Measurements from ENCODE around the gene ZNF789.

Gene ZNF789

GRCh38 chr7:99455874-99456273 lies 16.8 kb upstream of the ZNF789 start:
- Mint-ChIP-seq H3K4me1 (peaks cover 38% of the 10 kb centered on the region), H3K9me3 (no peaks in the 10 kb centered on the region), H3K27ac (peak overlapping the region in 1 of 3 experiments; percentile 35), H3K4me3 (no peak overlapping the region), H3K27me3 (ENCODE audit: low read depth) (no peaks in the 10 kb centered on the region), H3K36me3 (ENCODE audit: low read depth) (peaks cover 50% of the 10 kb centered on the region)
- no peak for TF ChIP-seq CTCF (IDR thresholded peaks at IDR 0.05; ENCODE audit: unreplicated experiment in 3 of 3)

- Mint-ChIP-seq H3K4me1 (peaks cover 39% of the 10 kb centered on the region), H3K36me3 (ENCODE audit: low read depth) (peaks cover 47% of the 10 kb centered on the region), H3K27ac (peak overlapping the region in 1 of 3 experiments; percentile 35), H3K9me3 (no peaks in the 10 kb centered on the region), H3K4me3 (no peak overlapping the region), H3K27me3 (ENCODE audit: low read depth) (no peaks in the 10 kb centered on the region)
- no peak for TF ChIP-seq CTCF (IDR thresholded peaks at IDR 0.05; ENCODE audit: unreplicated experiment in 3 of 3)
Observed at GRCh38 chr7:99456288-99456687, 16.4 kb upstream of the ZNF789 start.

DNA sequence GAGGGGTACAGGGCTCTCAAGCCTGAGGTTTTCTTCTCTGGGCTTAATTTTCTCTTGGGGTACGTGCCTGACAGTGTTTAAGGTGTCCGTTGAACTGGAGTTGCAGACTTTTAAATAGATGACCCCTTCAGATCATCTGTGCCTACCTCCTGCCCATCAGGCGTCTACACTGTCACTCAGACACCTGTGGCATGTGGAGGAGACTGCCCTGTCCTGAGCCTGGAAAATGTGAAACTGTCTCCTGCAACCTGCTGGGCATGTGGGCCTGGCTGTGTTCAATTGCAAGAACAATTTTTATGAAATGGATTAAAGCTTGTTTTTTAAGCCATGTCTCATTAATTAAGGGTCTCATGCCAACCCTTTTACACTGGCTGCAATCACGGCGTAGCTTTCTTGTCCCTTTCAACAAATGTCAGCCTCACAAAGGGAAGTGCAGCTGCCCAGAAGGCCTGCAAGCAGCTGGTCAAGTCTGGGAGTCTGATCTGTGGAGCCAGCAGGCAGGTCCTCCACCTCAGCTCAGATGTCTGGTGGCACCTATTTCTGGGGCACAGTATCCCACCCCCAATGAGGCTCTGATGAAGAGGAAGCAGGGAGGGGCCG lies 15.5 kb upstream of the ZNF789 start:
- Mint-ChIP-seq H3K27me3 (ENCODE audit: low read depth) (no peaks in the 10 kb centered on the region), H3K4me1 (peaks cover 39% of the 10 kb centered on the region), H3K4me3 (peak overlapping the region in 1 of 3 experiments; percentile 47), H3K9me3 (no peaks in the 10 kb centered on the region), H3K36me3 (ENCODE audit: low read depth) (peaks cover 47% of the 10 kb centered on the region), H3K27ac (peak overlapping the region; percentile 63 to 74 (median 69))
- no peak for TF ChIP-seq CTCF (IDR thresholded peaks at IDR 0.05; ENCODE audit: unreplicated experiment in 3 of 3)

DNA sequence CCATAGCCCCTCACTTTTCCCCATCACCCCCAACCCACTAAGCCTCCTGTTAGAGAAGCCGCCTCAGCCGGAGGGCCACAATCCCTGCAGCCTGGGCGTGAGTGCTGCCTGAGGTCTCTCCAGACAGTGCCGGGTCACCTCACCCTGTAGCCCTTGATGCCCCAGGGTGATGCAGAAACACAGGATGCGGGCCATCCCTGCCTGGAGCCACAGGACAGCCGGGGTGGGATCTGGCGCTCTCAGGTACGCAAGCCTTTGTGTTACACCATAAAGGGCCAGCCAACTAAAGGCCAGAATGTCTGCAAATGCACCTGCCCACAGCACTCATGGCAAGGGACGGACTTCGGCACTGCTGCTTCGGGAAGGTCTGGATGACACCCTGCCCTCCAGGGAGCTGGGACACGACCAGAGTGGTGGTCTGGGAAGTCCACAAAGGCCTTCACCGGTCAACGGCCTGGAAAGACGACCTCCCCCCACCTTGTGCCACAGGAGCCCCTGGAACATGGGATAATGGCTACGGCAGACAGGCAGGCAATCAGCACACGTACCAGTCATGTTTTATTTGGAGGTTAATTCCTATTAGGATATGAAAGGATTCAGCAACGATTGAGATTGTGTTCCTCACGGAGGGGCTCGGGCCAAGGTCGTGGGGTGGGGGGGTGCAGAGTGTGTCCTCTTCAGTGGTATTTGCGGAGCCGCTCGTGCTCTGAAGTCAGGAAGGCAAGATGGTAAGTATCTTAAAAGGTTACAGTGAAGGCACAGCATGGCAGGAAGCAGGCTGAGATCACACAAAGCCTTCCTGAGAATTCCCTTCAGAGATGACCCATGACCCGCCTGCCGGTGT lies 14.8 kb upstream of the ZNF789 start:
- Mint-ChIP-seq H3K27me3 (ENCODE audit: low read depth) (no peaks in the 10 kb centered on the region), H3K4me3 (no peak overlapping the region), H3K9me3 (no peaks in the 10 kb centered on the region), H3K27ac (no peak overlapping the region), H3K4me1 (peaks cover 39% of the 10 kb centered on the region), H3K36me3 (ENCODE audit: low read depth) (peaks cover 49% of the 10 kb centered on the region)
- no peak for TF ChIP-seq CTCF (IDR thresholded peaks at IDR 0.05; ENCODE audit: unreplicated experiment in 3 of 3)

GRCh38 chr7:99459087-99459486 lies 13.6 kb upstream of the ZNF789 start:
- Mint-ChIP-seq H3K4me1 (peaks cover 44% of the 10 kb centered on the region), H3K27ac (peak overlapping the region in 1 of 3 experiments; percentile 9), H3K9me3 (no peaks in the 10 kb centered on the region), H3K36me3 (ENCODE audit: low read depth) (peaks cover 51% of the 10 kb centered on the region), H3K27me3 (ENCODE audit: low read depth) (no peaks in the 10 kb centered on the region), H3K4me3 (no peak overlapping the region)
- TF ChIP-seq CTCF (IDR thresholded peaks at IDR 0.05; ENCODE audit: unreplicated experiment in 3 of 3): peak; percentile 5 to 31 (median 22)

Measured in nephron (organoid).